Measurements from ENCODE around the gene CMSS1.

The CMSS1 gene

DNA sequence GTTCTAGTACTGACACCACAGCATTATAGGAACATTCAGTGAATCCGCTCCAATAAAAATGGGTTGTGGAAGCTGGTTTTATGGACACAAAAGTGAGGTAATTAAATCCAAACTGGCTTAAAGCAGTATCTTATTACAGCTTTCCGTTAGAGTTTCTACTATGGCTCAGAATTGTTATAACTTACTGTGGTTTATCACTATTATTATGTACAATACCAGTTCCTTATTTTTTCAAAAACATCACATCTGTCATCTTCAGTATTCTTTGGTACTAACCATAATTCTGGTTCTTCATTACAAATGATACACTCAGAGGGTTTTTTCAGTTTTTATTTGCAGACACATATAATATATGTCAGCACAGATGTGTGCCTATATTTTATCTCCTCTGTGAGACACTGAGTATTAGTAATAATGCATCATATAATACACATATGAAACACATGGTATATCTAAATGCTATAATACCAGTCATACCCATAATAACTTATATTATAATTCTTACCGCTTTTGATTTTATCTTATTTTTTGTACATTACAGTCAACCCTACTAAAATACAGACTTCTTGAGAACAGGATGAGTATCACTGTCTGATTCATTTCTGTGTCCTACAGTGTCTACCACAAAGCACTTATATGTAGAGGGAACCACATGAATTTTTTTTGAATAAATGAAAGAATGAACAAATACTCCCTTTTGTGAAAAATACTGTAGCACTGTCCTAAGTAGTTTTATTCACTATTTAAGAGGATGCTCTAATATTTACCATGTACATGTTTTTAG is 39.0 kb downstream of the CMSS1 start:
- no peak for DNase-seq

DNA sequence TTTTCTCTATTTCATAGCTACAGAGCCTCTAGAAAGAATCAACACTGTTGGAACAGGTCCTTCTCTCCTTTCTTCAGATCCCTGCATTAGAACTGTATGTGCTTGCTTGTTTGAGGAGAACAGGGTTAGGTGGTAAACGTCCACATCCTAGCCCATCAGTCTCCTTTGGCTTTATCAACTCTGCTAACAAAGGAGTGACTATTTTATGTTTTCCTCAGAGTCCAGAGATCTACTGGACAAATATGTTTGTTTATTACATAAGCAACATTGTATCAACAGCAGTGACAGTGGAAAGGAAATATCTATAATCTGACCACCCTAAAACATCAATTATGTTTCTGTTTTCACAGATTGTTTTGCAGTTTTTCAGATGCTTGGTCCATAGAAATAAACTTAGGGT is 39.6 kb downstream of the CMSS1 start:
- DNase-seq, result no peak

DNA sequence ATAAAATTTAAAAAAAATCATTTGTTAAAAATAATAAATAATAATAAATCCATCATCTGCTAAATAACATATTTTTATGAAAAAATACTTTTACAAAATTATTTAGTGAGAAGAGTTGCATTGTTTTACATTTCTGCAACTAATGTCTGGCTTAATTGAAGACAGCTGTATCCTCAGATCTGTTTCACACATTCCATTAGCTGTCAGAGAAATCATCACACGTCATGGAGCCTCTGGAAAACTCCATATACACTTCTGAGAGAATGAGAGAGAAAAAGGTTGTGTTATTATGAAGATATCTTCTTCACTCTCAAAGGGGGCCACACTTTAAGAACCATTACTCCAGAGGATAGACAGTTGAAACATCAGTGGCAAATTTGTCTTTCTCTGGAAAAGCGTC is 40.8 kb downstream of the CMSS1 start:
- no peak for DNase-seq

DNA sequence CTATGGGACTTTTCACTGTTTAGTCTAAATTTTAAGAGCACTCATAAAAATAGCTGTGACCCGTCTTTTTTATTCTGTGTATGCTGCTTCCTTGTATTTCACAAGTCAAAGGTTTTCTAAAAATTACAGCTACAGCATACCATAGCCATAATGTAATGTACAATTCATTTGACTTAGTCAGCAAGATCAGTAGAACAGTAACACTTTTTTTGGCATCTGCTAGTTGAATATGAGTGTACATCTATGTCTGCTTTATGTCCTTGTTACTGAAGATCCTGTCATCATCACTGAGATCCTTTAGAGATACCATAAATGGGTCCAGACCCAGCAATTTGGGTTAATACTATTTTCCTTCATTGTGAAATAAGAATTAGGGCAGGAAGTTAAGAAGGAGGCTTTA is 42.2 kb downstream of the CMSS1 start:
- no peak for DNase-seq

DNA sequence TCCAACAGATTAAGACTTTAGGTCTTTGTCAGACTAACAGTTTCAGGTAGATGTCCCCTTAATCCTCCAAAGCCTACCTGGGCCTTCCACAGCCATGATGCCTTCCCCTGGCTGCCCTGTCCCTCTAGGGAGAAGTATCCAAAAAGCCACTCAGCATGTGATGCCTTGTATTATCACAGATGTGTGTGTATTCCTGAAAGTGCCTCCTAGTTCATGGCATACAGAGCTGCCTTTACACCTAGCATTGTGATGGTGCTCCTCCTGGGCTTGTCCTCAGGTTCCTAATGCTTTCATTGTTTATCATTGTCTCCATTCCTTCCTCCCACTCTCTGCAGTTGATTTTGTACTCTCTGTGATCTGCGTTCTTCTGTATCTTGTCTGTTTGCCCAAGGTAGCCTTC is 43.6 kb downstream of the CMSS1 start:
- no peak for DNase-seq

DNA sequence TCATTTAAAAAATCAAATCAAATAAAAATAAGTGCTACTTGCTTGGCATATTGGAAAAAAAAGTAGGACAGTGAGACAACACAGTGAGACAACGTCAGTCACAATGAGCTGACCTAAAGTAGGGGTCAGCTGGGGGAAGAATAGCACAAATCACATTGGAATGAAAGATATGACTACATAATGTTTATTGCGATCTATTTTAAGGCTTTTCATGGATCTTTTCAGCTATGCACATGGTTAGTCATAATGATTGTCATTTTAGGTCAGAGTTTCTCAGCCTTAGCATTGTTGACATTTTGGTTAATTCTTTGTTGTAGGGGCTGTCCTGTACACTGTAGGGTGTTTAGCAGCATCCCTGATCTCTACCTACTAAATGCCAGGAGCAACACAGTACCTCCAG is 44.5 kb downstream of the CMSS1 start:
- DNase-seq, result no peak

DNA sequence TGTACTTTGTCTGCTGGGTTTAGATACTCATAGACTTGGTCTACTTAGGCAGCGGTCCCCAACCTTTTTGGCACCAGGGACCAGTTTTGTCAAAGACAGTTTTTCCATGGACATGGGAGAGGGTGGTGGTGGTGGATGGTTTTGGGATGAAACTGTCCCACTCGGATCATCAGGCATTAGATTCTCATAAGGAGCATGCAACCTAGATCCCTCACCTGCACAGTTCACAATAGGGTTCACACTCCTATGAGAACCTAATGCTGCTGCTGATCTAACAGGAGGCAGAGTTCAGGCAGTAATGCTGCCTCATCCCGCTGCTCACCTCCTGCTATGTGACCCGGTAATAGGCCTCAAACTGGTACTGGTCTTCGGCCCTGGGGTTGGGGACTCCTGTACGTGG is 45.3 kb downstream of the CMSS1 start:
- no peak for DNase-seq

DNA sequence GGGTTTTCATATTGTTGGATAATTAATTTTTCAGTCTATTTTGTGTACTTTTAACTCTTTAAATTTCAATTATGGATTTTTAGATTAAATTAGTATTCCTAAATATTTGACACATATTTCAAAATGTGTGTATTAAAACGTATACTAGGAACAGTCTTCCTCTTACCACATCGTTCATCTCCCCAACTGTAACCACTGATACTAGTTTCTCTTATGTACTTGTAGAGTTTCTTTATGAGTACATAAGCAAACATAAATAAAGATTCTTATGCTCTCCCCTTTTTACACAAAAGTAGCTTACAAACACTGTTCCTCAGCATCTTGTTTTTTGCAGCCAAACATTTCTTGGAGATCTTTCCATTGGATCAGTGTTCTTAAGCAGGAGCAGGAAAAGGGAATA is 45.9 kb downstream of the CMSS1 start:
- no peak for DNase-seq

DNA sequence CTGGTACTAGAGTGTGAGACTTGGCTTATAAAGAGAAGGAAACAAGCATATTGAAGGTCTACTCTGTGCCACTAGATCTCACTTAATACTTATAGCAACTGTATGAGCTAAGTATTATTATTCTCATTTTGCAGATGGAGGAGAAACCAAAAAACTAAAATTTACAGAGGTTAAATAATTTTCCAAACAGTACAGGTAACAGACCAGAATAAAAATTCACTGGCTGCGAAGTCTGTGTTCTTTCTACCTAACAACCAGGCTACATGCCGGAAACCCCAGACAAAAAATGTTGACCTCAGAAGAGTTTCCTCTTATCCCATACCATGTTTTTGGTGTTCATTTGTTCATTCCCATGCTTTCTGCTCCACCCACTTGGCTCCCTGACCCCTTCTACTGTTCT is 46.6 kb downstream of the CMSS1 start:
- no peak for DNase-seq

DNA sequence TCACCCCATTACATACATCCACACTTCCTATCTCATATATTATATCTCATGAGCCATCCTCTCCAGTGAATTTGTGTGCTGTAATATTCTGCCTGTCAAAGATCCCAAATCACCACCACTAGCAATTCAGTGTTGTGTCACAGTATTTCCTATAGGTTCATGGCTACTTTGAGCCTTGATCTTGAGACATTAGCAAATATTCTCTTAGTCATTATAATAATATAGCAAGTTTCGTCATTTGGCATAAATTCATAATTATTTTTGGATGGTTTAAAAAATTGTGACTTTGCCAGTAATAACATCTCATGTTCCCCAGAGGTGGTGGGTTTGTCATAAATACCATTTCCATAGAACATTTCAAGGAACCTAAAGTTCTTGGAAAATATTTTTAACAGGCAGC is 47.7 kb downstream of the CMSS1 start:
- DNase-seq, result no peak

DNA sequence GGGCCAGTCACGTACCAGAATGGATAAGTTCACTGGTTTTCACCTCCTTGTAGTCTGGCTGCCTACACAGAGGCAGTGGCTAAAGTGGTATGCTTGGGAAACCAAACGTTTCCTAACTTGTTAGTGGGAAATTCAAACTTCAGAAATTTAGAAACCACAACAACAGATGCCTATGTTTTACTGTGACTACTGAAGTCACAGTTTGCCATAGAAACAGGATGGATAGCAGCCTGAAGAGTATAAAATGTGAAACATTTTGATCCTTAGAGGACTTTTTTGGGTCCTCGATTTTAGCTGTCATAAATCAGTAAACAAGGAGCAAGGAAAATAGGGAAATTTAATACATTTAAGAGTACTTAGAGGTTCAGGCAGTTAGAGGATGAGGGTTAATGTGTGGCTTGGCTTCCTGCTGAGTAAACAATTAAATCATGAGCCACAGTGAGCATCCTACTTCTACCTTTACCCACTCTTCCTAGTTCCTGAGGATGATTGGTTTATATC is 48.6 kb downstream of the CMSS1 start:
- no peak for DNase-seq

DNA sequence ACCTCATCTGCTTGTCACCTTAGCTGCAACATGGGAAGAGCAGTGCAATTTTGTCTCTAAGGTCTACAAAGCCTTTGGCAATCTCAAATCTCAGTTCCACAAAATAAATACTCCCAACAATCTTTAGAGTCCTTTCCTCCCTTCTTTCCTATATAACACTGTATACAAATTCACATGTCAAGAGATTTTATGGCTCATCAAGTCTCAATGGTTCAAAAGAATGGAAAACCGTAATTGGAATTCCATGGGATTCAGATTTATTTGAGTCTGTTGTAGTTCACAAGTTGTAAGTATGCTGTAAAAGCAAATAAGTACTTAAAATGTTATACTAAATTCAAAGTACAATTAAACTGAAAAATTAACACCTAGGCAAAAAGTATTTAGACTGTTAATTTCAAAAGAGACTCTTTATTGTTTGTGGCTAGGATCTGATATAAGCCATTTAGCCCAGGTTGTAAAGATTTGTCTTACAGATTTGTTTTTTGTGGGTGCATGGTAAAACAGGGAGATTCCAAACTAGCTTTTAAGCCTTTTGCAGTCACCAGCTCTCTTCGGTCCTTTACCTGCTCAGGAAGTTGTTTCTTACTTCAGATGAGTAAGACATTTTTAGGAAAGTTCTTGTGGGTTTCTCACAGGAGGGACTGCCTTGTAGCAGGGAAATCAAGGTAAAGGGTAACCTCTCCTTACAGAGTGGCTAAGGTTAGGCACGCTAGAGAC is 50.1 kb downstream of the CMSS1 start:
- no peak for DNase-seq

DNA sequence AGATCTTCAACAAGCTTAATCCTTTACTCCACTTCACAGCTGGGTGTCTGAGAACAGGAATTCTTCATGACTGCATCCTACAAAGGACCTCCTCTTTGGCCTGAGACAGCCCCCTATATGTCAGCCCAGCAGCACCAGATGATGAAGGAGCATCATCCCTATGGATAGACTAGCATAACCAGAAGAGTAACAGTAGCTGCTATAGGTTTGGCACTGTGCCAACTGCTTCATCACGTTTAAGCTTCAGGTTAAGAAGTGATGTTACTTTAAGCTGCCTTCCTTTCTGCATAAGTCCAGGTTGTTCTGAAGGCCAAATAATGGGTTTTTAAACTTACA is 50.6 kb downstream of the CMSS1 start:
- peak; percentile 96 for DNase-seq

DNA sequence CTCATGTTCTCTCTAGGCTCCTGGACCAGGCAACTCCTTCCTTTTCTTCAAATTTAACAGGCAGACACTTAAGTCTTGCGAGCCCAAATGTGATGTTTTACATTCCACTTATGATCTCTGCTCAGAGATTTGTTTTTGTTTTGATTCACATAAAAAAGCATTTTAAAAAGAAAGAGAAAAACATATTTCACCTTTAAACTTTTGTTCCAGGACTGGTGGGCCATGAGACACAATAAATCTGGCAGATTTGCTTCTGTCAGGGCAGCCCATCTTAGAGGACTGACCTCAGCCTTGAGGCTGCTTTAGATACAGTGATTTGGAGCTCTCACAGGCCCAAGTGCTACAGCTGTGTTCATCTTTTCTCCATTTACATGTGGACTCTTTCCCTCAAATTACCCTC is 52.0 kb downstream of the CMSS1 start:
- no peak for DNase-seq

DNA sequence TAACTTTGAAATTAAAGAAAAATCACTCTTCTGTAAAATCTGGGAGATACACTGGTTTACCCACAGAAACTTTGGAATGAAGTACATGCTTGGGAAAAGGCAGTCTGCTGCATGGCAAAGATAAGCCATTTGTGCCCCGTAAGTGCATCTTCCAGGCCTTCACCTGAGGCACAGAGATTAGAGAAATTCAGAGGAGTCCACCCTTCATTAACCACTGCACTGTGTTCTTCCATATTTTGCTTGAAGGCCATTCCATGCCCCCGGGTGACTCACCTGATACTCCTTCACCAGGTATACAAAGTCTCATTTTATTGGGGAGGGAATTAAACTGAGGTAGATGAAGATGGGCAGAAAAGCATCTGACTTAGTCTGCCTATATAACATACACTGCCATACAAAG is 53.0 kb downstream of the CMSS1 start:
- no peak for DNase-seq

DNA sequence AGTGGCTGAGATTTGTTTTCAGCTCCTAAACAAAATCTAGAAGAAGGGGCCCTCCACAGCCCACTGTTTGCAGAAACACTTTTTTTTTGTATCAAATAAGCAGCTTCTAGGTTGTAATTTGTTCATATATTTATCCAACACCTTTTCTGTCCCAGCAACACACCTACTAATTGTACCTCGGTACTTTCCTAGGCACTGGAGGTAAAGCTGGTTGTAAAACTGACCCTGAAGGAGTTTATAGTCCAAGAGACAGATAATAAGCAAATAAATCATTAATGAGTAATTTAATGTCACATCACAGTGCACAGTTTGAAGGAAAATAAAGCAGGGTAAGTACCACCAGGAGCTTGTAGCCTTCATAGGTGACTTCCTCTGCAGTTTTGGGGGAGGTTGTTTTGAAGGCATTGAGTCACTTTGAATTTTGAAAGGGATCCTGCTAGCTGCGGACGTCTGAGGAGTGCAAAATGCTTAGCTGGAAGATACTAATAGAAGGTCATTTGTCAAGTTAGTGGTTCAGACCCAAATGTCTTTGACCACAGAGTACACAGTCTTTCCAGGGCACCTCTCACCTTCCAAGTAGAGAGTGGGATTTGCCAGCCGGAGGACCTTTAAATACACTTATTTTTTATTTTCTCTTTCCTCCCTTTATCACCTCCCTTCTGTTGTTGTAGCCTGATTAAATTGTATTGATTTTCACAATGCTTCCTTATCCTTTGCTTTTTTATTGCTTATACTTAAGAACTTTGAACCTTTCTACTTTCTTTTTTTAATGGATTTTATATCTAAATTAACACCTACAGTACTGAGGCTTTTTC is 53.8 kb downstream of the CMSS1 start:
- no peak for DNase-seq

DNA sequence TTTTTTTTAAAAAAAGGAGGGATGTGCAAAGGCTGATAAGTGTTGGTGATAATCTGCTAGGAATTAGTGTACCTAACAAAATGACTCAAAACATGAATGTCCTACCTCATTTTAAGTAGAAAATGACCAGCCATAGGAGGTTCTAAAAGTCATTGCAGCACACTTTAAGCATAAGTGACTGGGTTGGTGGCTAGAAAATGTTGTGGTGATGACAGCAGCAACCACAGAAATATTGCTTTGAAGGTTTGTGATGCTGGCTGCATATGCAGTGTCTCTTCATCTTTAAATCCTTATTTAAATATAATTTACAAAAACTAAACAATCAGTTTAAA is 55.2 kb downstream of the CMSS1 start:
- DNase-seq, result no peak

DNA sequence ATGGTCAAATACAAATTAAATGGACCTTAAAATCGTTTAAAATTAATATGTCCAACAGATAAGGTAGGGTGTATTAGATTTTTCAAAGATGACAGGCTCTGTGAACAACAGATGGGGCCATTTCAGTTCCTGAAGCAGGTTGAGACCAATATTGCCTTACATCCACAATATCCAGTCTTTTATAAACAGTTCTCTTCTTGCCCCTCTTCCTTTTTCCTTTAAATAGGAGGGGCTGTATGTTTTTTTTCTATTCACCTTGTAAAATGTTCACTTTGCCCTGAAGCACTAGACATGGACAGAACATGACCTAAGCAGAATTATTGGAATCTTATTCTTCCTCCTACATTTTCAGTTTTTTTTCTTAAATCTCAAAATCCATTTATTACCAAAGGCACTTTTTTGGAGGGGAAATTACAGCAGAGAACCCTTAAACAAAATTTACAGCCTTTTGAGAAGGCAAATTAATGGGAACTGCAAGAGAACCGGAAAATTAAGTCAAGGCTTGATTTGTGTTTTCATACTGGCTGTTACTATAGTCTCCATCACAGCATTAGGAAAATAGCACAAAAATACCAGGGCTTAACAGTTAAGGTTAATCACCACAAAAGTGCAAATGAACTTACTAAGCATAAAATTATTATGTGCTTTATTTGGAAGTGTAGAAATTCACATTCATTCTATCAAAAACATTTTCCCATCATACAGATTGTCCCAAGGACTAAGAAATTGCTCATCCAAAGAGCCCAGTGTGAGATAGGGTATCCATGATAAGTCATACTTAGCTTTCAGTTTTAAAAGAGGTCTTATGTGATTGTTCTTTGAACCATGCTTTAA is 55.8 kb downstream of the CMSS1 start:
- no peak for DNase-seq

DNA sequence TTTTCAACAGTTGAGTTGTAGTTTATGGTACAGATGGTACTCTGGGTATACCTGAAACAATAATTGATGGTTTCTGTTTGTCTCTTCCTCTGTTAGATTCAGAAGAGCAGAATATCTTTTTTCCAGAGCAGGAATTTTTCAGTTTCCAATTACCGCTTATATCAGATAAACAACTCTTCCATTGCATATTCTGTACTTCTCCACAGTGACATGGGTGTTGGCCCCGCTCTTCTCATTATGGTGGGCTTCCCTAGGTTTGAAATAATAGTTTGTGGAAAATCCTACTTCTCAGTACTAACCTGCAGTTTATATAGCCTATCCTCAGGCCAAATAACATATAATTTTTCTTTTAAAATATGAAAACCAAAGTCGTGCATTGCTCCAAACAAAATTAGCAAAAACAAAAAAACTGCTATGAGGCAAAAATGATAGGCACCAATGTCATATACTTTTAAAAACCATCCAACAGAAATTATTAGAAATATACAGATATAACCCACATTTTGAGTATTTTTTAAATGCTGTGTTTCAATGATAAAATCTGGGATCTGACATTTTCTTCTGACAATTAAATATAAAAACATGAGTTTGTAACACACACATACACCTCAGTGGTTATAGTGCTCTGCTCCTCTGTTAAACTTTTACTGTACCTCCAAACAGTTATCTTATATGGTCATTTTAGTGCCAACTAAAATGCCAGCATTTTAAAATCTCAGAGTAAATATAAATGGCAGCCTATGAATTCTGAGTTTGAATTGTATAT is 56.8 kb downstream of the CMSS1 start:
- DNase-seq, result no peak

DNA sequence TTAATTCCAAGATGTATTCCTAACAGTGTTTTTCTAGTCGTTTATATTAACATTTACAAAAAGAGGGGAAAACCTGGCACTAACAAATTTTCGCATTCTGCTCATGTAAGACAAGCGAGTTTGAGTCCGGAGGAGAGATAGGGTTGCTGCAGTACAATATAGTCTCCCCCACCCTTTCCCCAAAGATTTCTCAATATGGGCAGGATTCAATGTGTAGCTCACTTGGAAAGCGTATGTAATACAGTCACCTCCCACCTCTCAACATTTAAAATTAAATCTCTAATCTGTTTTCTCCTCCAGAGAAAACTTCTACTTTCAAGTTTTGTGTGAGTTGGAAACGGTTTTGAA is 57.9 kb downstream of the CMSS1 start:
- DNase-seq, result peak; percentile 39

DNA sequence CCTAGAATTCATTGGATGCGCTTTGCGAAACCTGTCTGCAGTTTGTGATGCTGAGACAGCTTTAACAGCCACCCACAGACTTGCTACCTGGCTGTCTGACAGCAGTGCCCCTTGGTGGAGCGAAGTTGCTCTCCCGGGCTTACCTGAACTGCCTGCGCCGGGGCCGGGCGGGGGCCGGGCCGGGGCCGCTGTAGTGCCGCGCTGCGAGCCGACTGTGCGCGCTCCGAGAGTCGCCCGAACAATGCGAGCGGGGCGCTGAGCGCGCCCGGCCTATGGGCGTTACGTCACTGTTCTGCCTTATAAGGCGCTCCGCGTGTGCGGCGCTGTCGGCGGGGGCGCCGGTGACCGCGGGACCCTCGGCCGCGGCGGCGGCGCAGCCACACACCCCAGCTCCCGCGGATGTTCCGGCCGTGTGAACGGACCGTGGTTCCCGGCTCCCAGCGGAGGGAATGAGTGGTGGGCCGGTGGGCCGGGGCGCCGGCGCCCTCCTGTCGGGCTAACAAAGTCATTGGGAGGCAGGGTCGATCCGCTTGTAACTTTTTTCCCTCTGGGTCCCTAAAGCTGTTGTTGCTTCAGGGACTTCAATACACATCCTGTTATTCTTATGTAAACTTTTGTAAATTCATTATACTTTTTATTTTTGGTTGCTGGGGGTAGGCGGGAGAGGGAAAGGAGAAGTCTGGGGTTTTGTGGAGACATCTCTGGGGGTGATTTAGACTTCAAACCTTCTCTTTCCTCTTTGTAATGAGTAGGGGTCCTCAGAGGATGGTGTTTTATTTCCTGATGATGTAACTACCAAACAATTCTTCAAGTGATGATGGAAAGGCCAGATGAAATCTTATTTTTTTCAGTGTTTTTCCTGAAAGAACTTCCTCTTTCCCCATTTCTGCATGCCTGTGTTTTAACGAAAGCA is 58.5 kb downstream of the CMSS1 start:
- peak; percentile 73 for DNase-seq
